GM21526 (cell line): ENCODE data around the gene RXFP2.

Experiments
- ATAC-seq: cut with Tn5 transposase; IDR thresholded peaks from one replicate; pipeline ENCODE4 v1.9.1; 2021; ENCODE audit warnings: moderate library complexity; ENCODE audit not compliant: unreplicated experiment, low FRiP score

The RXFP2 gene, protein sequence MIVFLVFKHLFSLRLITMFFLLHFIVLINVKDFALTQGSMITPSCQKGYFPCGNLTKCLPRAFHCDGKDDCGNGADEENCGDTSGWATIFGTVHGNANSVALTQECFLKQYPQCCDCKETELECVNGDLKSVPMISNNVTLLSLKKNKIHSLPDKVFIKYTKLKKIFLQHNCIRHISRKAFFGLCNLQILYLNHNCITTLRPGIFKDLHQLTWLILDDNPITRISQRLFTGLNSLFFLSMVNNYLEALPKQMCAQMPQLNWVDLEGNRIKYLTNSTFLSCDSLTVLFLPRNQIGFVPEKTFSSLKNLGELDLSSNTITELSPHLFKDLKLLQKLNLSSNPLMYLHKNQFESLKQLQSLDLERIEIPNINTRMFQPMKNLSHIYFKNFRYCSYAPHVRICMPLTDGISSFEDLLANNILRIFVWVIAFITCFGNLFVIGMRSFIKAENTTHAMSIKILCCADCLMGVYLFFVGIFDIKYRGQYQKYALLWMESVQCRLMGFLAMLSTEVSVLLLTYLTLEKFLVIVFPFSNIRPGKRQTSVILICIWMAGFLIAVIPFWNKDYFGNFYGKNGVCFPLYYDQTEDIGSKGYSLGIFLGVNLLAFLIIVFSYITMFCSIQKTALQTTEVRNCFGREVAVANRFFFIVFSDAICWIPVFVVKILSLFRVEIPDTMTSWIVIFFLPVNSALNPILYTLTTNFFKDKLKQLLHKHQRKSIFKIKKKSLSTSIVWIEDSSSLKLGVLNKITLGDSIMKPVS

GRCh38 chr13:31739226-31739625 lies at the start of gene RXFP2:
Gene RXFP2 (plus strand): TSS chr13:31739526. CDS start chr13:31739613, 87 bp downstream.
- ATAC-seq, result no peak

DNA sequence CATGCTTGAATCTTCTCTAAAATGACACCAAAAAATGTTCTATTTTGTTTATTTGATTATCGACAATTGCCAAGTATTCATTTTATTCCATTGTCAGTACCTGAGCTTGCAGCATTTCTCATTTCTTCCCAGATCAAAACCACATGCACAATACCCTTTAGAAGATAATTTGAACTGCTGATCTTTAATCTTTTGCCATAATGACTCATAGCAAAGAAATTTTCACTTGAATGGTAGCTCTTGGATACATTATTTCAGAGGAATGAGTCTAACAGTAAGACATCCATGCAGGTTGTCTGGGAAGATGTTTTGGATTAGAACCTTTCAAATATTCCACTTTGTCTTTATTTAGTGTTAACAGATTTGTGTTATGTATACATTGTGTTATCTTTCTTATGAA lies 42.0 kb upstream of the RXFP2 start:
- no peak for ATAC-seq

- ATAC-seq, result no peak
Observed at GRCh38 chr13:31699650-31700049, 39.7 kb upstream of the RXFP2 start.

- no peak for ATAC-seq
Observed at GRCh38 chr13:31703780-31704179, 35.5 kb upstream of the RXFP2 start.

DNA sequence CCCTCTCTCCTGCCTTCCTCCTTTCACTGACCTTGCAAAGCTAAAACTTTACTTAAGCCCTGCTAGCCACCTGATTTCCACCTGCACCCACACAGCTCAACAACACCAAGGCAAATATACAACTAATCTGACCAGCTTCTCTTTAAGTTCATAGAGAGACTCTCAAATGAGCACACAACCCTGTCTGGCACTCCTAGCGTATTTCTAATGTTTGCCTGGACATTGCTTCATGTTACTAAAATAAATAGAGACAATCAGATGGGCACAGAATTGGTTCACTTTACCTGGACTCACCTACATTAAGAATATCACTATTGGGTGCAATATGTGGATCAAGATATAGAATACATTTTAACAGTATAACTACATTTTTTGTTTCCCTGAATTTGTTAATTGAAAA lies 33.2 kb upstream of the RXFP2 start:
- ATAC-seq, result no peak

DNA sequence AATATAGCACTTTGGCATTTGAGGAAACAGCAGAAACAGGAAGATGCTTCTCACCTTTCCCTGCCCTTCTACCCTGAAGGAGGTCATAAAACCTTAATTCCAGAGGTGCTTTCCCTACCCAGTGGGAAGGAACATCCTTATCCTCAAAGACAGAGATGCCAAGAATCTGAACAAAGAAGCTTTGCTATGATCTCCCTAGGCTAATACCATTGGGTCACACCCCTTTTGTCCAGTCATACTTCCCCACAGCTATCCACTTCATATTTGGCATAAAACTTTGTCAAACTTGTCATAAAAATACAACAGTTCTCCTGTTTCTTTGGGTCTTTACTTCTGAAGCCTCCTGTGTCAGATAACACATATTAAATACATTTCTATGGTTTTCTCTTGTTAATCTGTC lies 21.7 kb upstream of the RXFP2 start:
- ATAC-seq, result no peak

DNA sequence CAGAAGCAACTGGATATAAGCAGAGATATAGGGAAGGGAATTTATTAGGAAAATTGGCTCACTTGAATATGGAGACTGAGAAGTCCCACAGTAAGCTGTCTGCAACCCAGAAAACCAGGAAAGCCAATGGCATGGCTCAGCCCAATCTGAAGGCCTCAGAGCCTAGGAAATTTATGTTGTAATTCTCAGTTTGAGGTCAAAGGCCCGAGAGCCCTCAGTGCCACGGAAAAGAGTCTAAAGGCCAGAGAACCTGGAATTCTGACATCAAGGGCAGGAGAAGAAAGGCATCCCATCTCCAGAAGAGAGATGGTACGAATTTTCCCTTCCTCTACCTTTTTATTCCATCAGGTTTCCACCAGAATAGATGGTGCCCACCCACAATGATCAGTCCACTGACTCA lies 20.1 kb upstream of the RXFP2 start:
- no peak for ATAC-seq

DNA sequence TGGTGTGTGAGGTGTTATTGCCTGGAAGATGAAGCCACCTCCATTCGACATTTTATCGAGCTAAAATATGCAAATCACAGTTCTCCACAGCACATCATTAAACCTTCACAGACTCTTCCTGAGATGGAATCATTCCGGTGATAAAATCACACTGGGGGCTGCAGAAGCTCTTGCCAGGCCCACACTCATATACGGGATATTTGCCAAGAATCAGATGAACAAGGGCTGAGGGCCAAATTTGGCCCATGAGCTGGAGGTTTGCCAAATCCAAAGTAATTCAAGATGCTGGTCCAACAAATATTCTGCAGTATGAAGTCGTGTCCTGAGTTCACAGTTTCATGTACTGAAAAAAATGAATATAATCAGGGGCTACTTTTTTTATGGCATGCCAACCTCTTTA lies 16.7 kb upstream of the RXFP2 start:
- ATAC-seq, result no peak

GRCh38 chr13:31725841-31726240 lies 13.5 kb upstream of the RXFP2 start:
- no peak for ATAC-seq

GRCh38 chr13:31731921-31732320 lies 7.4 kb upstream of the RXFP2 start:
- ATAC-seq, result no peak

- ATAC-seq, result no peak
Observed at GRCh38 chr13:31733066-31733465, 6.3 kb upstream of the RXFP2 start.

- ATAC-seq, result no peak
Observed at GRCh38 chr13:31733647-31734046, 5.7 kb upstream of the RXFP2 start.

- peak; percentile 82 for ATAC-seq
Observed at GRCh38 chr13:31742097-31742734, 2.9 kb downstream of the RXFP2 start.

GRCh38 chr13:31747291-31747690 lies 8.0 kb downstream of the RXFP2 start:
- no peak for ATAC-seq

GRCh38 chr13:31747966-31748365 lies 8.6 kb downstream of the RXFP2 start:
- no peak for ATAC-seq

- no peak for ATAC-seq
Observed at GRCh38 chr13:31749929-31750328, 10.6 kb downstream of the RXFP2 start.

GRCh38 chr13:31755211-31755610 lies 15.9 kb downstream of the RXFP2 start:
- no peak for ATAC-seq

DNA sequence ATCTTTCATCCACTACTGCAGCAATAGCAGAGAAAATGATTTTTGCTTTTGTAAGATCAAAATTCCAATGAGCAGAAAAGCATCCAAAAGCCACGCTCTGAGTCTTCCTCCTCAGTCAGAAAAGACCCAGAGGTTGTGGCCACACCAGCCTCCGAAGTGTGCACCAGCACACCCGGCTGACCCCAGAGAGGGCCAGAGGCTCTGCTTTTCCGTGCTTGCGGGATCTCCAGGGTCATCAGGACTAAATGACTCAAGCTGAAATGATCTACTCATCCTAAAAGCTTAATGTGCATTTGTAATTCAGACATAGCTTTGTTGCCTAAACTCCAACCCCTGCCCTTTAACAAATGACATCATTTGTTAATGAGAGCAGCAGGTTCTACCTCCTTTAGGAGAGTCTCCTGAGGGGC lies 16.5 kb downstream of the RXFP2 start:
- ATAC-seq, result no peak

DNA sequence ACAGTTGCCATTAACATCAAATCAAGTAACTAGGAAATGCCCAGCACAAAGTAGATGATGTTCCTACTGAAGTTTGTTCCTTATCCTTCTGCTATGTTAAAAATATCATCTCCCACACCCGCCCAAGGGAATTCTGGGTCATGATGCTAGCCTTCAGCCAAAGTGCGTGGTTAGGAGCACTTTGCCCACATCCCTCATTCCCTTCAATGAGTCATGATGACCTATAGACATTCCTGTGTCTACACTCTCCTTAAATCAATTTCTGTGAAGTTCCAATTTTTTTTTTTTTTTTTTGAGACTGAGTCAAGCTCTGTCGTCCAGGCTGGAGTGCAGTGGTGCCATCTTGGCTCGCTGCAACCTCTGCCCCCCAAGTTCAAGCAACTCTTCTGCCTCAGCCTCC lies 17.0 kb downstream of the RXFP2 start:
- no peak for ATAC-seq

- ATAC-seq, result no peak
Observed at GRCh38 chr13:31761951-31762350, 22.6 kb downstream of the RXFP2 start.

GRCh38 chr13:31764556-31764955 lies 25.2 kb downstream of the RXFP2 start:
- no peak for ATAC-seq
